HG03432 (cell line): ENCODE measurements around the gene OPN3.
"Not testable (repeated sequence)": the region's sequence is repeated elsewhere in the genome, so short reads cannot be mapped to it uniquely, and the experiment has no call there.

Experiments
- ATAC-seq: cut with Tn5 transposase; IDR thresholded peaks from one replicate; pipeline ENCODE4 v1.9.1; 2021; ENCODE audit warnings: mild to moderate bottlenecking, moderate library complexity; ENCODE audit not compliant: unreplicated experiment

OPN3 gene

GRCh38 chr1:241640149-241640866 is at the start of gene OPN3, which contains the start of gene CHML:
TSS of gene OPN3 (minus strand) at chr1:241640369. CDS start at chr1:241640254, 115 bp downstream.
TSS of gene CHML (minus strand) at chr1:241640369. CDS start at chr1:241635766, 4,603 bp downstream.
- ATAC-seq, result peak; percentile 93

- no peak for ATAC-seq
These were observed 48.8 kb upstream of the OPN3 start for GRCh38 chr1:241688940-241689368.

GRCh38 chr1:241684108-241684507 is 43.9 kb upstream of the OPN3 start:
- ATAC-seq, result no peak

- no peak for ATAC-seq
These were observed 42.8 kb upstream of the OPN3 start for GRCh38 chr1:241682921-241683320.

GRCh38 chr1:241681861-241682448 is 41.8 kb upstream of the OPN3 start:
- ATAC-seq, result not testable (repeated sequence)

- no peak for ATAC-seq
These were observed 39.8 kb upstream of the OPN3 start for GRCh38 chr1:241679961-241680360.

- no peak for ATAC-seq
These were observed 39.2 kb upstream of the OPN3 start for GRCh38 chr1:241679404-241679803.

GRCh38 chr1:241678536-241678935 is 38.4 kb upstream of the OPN3 start:
- ATAC-seq, result no peak

GRCh38 chr1:241677201-241677600 is 37.0 kb upstream of the OPN3 start:
- peak; percentile 94 for ATAC-seq

GRCh38 chr1:241675983-241676382 is 35.8 kb upstream of the OPN3 start:
- ATAC-seq, result no peak

- ATAC-seq, result no peak
These were observed 34.7 kb upstream of the OPN3 start for GRCh38 chr1:241674805-241675384.

GRCh38 chr1:241672301-241672700 is 32.1 kb upstream of the OPN3 start:
- no peak for ATAC-seq

GRCh38 chr1:241666419-241666818 is 26.2 kb upstream of the OPN3 start:
- no peak for ATAC-seq

GRCh38 chr1:241660424-241660972 is 20.3 kb upstream of the OPN3 start:
- ATAC-seq, result no peak

GRCh38 chr1:241659016-241659415 is 18.8 kb upstream of the OPN3 start:
- ATAC-seq, result not testable (repeated sequence)

GRCh38 chr1:241658081-241658793 is 18.1 kb upstream of the OPN3 start:
- no peak for ATAC-seq

GRCh38 chr1:241654641-241655040 is 14.5 kb upstream of the OPN3 start:
- no peak for ATAC-seq

- ATAC-seq, result no peak
These were observed 13.8 kb upstream of the OPN3 start for GRCh38 chr1:241654019-241654418.

GRCh38 chr1:241652012-241652411 is 11.8 kb upstream of the OPN3 start, which contains the start of gene WDR64:
TSS of gene WDR64 (plus strand) at chr1:241652281. CDS start at chr1:241652485, 204 bp downstream.
- no peak for ATAC-seq

- no peak for ATAC-seq
These were observed 8.0 kb upstream of the OPN3 start for GRCh38 chr1:241648159-241648558.

- no peak for ATAC-seq
These were observed 7.5 kb upstream of the OPN3 start for GRCh38 chr1:241647658-241648057.
